GM19372 (cell line): Measurements from ENCODE around the gene TBCC.

Experiments
- ATAC-seq: cut with Tn5 transposase; IDR thresholded peaks from one replicate; pipeline ENCODE4 v1.9.1; 2021; ENCODE audit warnings: mild to moderate bottlenecking, low read depth, moderate library complexity; ENCODE audit not compliant: unreplicated experiment

The TBCC gene, protein sequence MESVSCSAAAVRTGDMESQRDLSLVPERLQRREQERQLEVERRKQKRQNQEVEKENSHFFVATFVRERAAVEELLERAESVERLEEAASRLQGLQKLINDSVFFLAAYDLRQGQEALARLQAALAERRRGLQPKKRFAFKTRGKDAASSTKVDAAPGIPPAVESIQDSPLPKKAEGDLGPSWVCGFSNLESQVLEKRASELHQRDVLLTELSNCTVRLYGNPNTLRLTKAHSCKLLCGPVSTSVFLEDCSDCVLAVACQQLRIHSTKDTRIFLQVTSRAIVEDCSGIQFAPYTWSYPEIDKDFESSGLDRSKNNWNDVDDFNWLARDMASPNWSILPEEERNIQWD

DNA sequence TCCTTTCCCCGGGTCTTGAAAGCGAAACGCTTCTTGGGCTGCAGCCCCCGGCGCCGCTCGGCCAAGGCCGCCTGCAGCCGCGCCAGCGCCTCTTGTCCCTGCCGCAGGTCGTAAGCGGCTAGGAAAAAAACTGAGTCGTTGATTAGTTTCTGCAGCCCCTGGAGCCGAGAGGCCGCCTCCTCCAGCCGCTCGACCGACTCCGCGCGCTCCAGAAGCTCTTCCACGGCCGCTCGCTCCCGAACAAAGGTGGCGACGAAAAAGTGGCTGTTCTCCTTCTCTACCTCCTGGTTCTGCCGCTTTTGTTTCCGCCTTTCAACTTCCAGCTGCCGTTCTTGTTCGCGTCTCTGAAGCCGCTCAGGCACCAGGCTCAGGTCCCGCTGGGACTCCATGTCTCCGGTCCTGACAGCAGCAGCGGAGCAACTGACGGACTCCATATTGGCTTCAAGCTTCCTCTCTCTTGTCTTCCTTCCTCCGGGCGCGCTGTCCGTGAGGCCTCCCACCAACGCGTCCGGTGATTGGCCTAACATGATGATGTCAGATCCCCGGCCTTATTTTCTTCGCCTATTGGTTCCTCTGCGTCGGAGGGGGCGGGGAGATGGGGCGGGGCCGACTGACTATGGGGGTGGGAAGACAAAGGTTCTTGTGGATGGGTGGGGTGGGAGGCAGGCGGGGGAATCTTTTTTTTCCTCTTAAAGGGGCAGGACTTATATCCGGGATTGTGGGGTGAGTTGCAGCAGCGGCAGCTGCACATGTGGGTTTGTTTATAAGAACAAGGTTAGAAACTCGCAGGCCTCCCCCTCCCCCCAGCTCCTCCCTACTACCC is at the start of gene TBCC:
TSS of gene TBCC (minus strand) at position 464 of the 823 bp plus-strand sequence. CDS start at position 434, 30 bp downstream.
- peak; percentile 74 for ATAC-seq

DNA sequence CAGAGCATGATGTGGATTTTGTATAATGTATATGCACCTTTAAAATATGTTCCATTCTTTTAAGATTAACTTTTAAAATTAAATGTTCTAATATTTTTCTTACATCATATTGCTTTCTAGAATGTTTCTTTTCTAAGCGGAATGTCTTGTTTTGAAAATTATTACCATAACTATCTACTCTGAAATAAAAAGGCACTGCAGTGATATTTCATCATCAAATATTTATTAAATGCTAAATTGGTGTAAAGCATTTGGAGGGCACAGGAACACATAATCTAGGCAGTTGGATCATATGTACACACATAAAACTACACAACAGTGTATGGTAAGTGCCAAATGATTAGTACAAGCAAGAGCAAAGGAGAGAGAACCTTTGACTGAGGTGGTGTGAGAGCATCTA is 49.7 kb upstream of the TBCC start:
- ATAC-seq = no peak

DNA sequence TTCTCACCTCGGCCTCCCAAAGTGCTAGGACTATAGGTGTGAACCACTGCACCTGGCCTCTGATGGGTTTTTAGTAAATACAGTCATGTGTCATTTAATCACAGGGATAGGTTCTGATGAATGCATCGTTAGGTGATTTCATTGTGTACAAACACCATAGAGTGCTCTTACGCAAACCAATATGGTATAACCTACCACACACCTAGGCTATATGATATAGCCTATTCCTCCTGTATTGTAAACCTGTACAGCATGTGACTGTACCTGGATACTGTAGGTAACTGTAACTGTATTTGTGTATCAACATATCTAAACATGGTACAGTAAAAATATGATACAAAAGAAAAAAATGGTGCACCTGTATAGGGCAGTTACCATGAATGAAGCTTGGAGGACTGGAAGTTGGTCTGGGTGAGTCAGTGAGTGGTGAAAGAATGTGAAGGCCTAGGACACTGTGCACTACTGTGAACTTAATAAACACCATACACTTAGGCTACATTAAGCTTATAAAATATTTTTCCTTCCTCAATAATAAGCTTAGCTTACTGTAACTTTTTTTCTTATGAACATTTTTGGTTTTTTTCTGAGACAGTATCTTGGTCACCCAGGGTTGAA is 45.9 kb upstream of the TBCC start:
- ATAC-seq = no peak

DNA sequence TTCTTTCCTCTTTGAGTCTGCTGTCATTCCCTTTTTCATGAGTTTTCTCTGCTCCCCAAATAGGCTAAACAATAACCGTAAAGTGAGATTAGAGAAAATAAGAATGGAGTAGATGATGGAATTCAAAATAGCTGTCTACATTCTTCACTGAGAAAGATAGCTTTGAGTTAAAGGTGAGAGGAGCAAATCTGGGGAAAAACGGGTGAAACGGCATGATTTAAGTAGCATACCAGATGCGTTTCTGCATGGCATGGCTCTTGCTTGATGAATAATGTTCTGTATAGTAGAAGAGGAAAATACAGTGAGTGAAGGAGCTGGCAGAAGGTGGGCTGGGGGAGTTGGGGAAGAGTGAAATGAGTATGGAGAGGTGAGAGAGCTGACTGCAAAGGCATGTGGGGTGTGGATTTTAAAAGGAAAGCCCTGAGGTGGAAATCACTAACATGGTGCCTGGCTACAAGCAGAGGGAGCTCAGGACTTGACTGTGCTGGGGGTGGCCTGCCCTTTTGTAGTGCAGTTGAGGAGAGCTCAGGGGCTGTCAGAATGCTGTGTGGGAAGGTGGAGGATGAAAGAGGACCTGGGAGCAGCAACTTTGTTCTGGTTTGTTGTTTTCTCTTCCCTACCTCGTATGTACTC is 44.8 kb upstream of the TBCC start:
- no peak for ATAC-seq

DNA sequence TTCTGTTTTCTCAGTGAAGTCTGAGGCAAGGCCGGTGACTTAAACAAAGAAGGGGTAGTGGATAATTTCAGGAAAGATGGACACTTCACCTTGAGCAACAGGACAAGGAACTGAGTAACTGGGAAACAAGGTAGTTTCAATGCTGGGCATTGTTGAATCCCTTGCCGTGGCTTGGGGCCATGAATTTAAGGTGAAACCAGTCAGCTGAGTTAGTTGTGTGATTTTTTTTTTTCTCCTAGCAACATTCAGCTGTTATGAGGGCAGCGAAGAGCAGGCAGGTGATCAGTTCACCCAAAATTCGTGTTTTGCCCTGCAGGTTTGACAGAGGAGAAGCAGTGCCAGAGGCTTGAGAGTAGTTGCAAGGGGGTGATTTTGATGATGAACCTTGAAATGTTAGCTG is 42.8 kb upstream of the TBCC start:
- no peak for ATAC-seq

GRCh38 chr6:42787063-42787472 is 41.2 kb upstream of the TBCC start:
- no peak for ATAC-seq

DNA sequence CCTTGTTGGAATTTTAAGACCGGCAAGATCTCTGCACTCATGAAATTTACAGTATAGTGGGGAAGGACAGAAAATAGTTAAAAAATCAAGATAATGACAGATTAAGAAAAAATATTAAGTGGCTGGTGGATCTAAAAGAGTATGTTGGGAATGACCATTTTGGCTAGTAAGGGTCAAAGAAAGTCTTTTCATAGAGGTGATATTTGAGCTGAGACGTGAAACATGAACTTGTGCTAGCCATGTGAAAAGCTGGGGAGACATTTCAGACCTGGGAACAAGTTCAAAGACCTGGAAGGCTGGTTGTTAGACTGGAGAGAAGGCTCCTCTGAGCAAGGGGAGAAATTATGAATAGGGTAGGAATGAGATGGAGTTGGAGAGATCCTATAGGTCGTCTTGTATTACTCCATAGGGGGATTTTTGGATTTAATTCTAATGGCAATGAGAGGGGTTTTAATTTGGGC is 40.7 kb upstream of the TBCC start:
- ATAC-seq = no peak

- no peak for ATAC-seq
Measured at GRCh38 chr6:42784717-42785498, 39.0 kb upstream of the TBCC start.

- ATAC-seq = no peak
Measured at GRCh38 chr6:42783876-42784642, 38.2 kb upstream of the TBCC start.

- ATAC-seq = no peak
Measured at GRCh38 chr6:42783177-42783875, 37.4 kb upstream of the TBCC start.

DNA sequence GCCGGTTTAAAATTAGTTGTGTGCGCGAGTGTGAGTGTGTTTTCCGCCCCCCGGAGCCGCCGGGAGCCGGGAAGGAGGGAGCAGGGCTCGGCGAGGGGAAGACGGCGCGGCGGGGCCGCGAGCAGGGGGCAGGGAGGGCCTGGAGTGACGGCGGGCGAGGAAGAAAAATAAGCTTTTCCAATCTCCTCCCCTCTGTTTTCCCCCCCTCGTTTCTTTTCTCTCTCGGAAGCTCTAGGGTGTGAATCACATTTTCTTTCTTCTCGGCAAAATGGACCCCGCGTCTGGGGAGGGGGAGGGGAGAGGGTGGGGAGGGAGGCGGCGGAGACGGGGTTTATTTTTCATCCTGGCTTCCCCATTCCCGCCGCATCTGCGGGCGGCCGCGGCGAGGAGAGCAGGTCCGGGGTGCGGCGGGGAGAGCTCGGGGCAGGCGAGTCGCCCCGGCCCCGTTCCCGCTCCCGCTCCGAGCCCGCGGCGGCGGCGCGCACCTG is 36.8 kb upstream of the TBCC start:
- no peak for ATAC-seq

GRCh38 chr6:42781796-42782688 is 36.1 kb upstream of the TBCC start, which contains the start of gene BICRAL:
TSS of gene BICRAL (plus strand) at chr6:42782052. CDS start at chr6:42822023, 39,971 bp downstream.
- ATAC-seq = no peak

GRCh38 chr6:42781546-42781795 is 35.6 kb upstream of the TBCC start:
- ATAC-seq = no peak

DNA sequence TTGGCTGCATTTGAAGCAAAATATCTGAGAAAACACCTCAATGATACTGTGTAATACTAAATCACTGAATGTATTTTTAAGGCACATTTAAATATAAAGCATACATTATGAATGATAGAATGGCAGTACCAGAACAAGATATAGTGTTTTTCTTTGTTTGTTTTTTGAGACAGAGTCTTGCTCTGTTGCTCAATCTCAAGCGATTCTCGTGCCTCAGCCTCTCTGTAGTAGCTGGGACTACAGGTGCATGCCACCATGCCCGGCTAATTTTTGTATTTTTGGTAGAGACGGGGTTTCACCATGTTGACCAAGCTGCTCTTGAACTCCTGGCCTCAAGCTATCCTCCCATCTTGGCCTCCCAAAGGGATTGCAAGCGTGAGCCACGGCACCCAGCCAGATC is 33.6 kb upstream of the TBCC start:
- ATAC-seq = no peak

DNA sequence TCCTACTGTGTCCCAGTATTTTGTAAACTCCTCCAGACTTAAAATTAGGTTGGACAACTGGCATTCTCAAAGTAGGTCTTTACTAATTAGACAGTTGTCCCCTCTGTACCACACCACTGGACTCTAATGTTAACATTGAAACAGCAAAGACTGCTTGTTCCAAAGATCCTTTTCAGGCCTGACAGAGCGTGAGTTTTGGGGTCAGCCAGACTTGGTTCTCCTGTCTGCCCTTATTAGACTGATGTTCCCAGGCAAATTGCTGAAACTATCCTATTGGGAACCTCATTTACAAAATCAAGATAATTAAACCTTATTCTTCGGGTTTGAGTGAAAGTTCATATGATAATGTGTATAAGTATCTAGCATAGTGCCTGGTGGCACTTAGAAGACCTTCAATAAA is 32.2 kb upstream of the TBCC start:
- ATAC-seq = no peak

GRCh38 chr6:42777126-42777822 is 31.4 kb upstream of the TBCC start:
- ATAC-seq = no peak

DNA sequence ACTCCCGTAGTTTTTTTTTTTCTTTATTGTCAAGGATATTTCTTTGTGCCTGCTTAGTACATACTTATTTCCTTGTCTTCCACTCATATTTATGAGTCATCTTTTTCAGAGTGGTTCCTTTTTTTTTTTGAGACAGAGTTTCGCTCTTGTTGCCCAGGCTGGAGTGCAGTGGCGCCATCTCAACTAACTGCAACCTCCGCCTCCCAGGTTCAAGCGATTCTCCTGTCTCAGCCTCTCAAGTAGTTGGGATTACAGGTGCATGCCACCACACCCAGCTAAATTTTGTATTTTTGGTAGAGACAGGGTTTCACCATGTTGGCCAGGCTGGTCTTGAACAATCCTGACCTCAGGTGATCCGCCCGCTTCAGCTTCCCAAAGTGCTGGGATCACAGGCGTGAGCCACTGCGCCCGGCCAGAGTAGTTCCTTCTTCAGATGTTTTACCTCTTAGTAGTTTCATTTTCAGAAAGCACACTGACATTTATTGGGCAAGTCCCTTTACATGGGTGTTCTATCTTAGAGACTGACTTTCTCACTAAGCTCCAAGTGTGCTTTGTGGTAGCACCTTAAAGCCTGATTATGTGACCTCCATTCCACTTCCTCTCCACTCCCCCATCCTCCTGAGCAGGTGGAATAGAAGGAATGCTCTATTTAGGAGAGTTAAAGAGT is 29.1 kb upstream of the TBCC start:
- peak; percentile 38 for ATAC-seq
